ENCODE measurements around the gene ACTL7A. TPM values are rescaled to one million over a fixed set of nuclear protein-coding genes. Genes with fewer than 3 reads are reported as not detected.

Gene ACTL7A
- total RNA-seq, 1 experiment from 2014 or later = not detected

DNA sequence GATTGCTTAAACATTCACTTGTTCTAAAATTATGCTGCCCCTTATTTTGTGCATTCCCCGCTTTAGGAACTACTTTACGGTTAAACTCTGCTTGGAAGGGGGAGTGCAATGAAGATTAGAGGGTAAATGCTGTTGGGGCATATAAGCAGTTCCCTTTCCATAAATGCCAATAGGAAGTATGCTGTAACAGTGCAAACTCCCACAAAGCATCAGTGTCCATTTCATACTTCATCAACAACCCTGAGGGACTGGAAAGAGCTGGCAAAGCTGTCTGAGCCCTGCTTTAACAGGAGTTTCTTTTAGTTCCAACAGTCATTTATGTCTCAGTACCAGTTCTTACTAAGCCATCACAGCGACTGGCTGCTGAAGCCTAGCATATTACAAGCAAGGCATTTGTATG, 1.8 kb downstream of the ACTL7A start:
- Histone ChIP-seq H3K4me3 (ENCODE audit: low read depth, low read length) (no peak overlapping the region), H3K9me3 (no peaks in the 10 kb centered on the region), H3K36me3 (ENCODE audit: control insufficient read depth, insufficient read depth, low read length) (no peaks in the 10 kb centered on the region), H3K4me1 (peaks cover 4% of the 10 kb centered on the region), H3K27me3 (replicated peaks; ENCODE audit: control insufficient read depth, insufficient read depth, low read length) (no peaks in the 10 kb centered on the region)
- no peak overlapping the region for H3K27ac Mint-ChIP-seq (ENCODE audit: unreplicated experiment)
- no peaks in the 10 kb centered on the region for H3K9me3 Mint-ChIP-seq (ENCODE audit: unreplicated experiment)
- POLR2A ChIA-PET = no interaction called here
- CTCF ChIA-PET = no interaction called here
- intact Hi-C loops (cut with micrococcal nuclease; ENCODE audit: unreplicated experiment) = no loop called here
- DNase-seq = no peak
- no peak overlapping the region for H3K4me3 Mint-ChIP-seq (ENCODE audit: unreplicated experiment)
- TF ChIP-seq, protein P1, sequence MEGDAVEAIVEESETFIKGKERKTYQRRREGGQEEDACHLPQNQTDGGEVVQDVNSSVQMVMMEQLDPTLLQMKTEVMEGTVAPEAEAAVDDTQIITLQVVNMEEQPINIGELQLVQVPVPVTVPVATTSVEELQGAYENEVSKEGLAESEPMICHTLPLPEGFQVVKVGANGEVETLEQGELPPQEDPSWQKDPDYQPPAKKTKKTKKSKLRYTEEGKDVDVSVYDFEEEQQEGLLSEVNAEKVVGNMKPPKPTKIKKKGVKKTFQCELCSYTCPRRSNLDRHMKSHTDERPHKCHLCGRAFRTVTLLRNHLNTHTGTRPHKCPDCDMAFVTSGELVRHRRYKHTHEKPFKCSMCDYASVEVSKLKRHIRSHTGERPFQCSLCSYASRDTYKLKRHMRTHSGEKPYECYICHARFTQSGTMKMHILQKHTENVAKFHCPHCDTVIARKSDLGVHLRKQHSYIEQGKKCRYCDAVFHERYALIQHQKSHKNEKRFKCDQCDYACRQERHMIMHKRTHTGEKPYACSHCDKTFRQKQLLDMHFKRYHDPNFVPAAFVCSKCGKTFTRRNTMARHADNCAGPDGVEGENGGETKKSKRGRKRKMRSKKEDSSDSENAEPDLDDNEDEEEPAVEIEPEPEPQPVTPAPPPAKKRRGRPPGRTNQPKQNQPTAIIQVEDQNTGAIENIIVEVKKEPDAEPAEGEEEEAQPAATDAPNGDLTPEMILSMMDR (IDR thresholded peaks at IDR 0.05; ENCODE audit: insufficient read depth in 1 of 2, low read depth in 1 of 2, low read length in 1 of 2, severe bottlenecking in 1 of 2, unreplicated experiment in 1 of 2) = no peak
- BruUV-seq (replicated peaks) = no TSS peak
- H3K36me3 Mint-ChIP-seq (ENCODE audit: insufficient read depth, unreplicated experiment) = peaks cover 1% of the 10 kb centered on the region
- peaks cover 12% of the 10 kb centered on the region for H3K4me1 Mint-ChIP-seq (ENCODE audit: low read depth, unreplicated experiment)
- H3K27me3 Mint-ChIP-seq (ENCODE audit: insufficient read depth, unreplicated experiment) = no peaks in the 10 kb centered on the region

DNA sequence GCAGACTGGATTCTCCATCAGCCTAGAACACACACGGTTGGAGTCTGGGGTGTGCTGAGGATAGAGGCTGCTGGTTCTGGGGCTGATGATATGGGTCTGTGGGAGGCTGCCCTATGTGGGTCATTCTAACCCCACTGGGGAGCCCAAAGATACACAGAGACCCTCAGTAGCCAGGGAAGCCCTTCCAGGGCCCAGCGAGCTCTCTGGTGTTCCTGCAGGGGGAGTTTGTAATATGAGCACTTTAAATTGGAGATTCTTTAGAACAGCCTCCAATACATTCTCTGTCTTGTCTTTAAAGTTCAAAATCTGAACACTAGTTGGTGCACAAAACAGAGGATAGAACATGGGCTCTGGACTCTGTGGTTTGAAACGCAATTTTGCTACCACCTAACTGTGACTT, 2.4 kb downstream of the ACTL7A start:
- Mint-ChIP-seq H3K27ac (ENCODE audit: unreplicated experiment) (no peak overlapping the region), H3K4me3 (ENCODE audit: unreplicated experiment) (no peak overlapping the region), H3K4me1 (ENCODE audit: low read depth, unreplicated experiment) (peaks cover 17% of the 10 kb centered on the region), H3K9me3 (ENCODE audit: unreplicated experiment) (no peaks in the 10 kb centered on the region), H3K27me3 (ENCODE audit: insufficient read depth, unreplicated experiment) (no peaks in the 10 kb centered on the region), H3K36me3 (ENCODE audit: insufficient read depth, unreplicated experiment) (peaks cover 7% of the 10 kb centered on the region)
- intact Hi-C loops (cut with micrococcal nuclease; ENCODE audit: unreplicated experiment) = no loop called here
- no peaks in the 10 kb centered on the region for H3K9me3 ChIP-seq
- CTCF ChIA-PET = no interaction called here
- TF ChIP-seq, protein P1 (IDR thresholded peaks at IDR 0.05; ENCODE audit: insufficient read depth in 1 of 2, low read depth in 1 of 2, low read length in 1 of 2, severe bottlenecking in 1 of 2, unreplicated experiment in 1 of 2) = no peak
- no peak overlapping the region for H3K4me3 ChIP-seq (ENCODE audit: low read depth, low read length)
- POLR2A ChIA-PET = no interaction called here
- no peaks in the 10 kb centered on the region for H3K36me3 ChIP-seq (ENCODE audit: control insufficient read depth, insufficient read depth, low read length)
- no TSS peak for BruUV-seq (replicated peaks)
- DNase-seq = no peak
- peaks cover 9% of the 10 kb centered on the region for H3K4me1 ChIP-seq
- no peaks in the 10 kb centered on the region for H3K27me3 ChIP-seq (replicated peaks; ENCODE audit: control insufficient read depth, insufficient read depth, low read length)

DNA sequence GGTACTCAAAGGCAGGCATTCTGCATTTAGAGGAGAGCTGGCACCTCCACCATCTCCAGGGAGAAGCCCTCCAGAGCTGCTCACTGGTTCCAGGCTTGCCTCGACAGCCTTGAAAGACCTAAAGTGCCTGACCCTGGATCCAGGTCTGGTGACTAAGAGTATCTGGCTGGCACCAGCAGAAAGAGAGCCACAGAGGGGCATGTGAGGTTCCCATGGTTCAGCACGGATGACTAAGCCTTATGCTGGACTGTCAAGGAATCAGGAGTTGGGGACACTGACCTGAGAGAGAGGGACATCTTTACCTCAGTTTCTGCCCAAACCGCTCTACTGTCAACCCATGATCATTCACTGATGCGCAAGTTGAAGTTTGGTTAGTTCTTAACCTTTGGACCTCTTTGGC, 3.0 kb downstream of the ACTL7A start:
- no peaks in the 10 kb centered on the region for H3K9me3 Mint-ChIP-seq (ENCODE audit: unreplicated experiment)
- no peak overlapping the region for H3K27ac Mint-ChIP-seq (ENCODE audit: unreplicated experiment)
- peaks cover 21% of the 10 kb centered on the region for H3K4me1 Mint-ChIP-seq (ENCODE audit: low read depth, unreplicated experiment)
- TF ChIP-seq, protein P1 (IDR thresholded peaks at IDR 0.05; ENCODE audit: insufficient read depth in 1 of 2, low read depth in 1 of 2, low read length in 1 of 2, severe bottlenecking in 1 of 2, unreplicated experiment in 1 of 2) = no peak
- ChIA-PET CTCF (no interaction called here), POLR2A (no interaction called here)
- Histone ChIP-seq H3K4me3 (ENCODE audit: low read depth, low read length) (no peak overlapping the region), H3K4me1 (peaks cover 12% of the 10 kb centered on the region), H3K27me3 (replicated peaks; ENCODE audit: control insufficient read depth, insufficient read depth, low read length) (no peaks in the 10 kb centered on the region), H3K9me3 (no peaks in the 10 kb centered on the region), H3K36me3 (ENCODE audit: control insufficient read depth, insufficient read depth, low read length) (no peaks in the 10 kb centered on the region)
- intact Hi-C loops (cut with micrococcal nuclease; ENCODE audit: unreplicated experiment) = no loop called here
- no TSS peak for BruUV-seq (replicated peaks)
- H3K27me3 Mint-ChIP-seq (ENCODE audit: insufficient read depth, unreplicated experiment) = no peaks in the 10 kb centered on the region
- DNase-seq = no peak
- H3K4me3 Mint-ChIP-seq (ENCODE audit: unreplicated experiment) = no peak overlapping the region
- peaks cover 8% of the 10 kb centered on the region for H3K36me3 Mint-ChIP-seq (ENCODE audit: insufficient read depth, unreplicated experiment)
